Tibial artery (tissue), 4 donors: ENCODE measurements around the gene CATSPER3.

Experiments
- DNase-seq, 2 donors: peaks; one replicate each; pipeline ENCODE4 v3.0.0-alpha.2; 2019
- H3K27ac ChIP-seq, 2 donors: fragments of 200-600 bp; sonication (generic) in 1 of 2; 1 replicate in 1 of 2; 2 replicates in 1 of 2; pipeline ENCODE4 v1.5.1; 2018 to 2019; ENCODE audit warnings: mild to moderate bottlenecking in 1 of 2
- H3K27me3 ChIP-seq, 2 donors: fragments of 200-600 bp; sonication (generic) in 1 of 2; one replicate each; pipeline versions ENCODE4 v1.5.1 to v1.6.0; 2016 to 2019
- H3K36me3 ChIP-seq, 3 donors: fragments of 200-600 bp; sonication (generic) in 2 of 3; one replicate each; pipeline ENCODE4 v1.5.1; 2016 to 2019; ENCODE audit warnings: mild to moderate bottlenecking in 2 of 3
- H3K4me1 ChIP-seq, 4 donors: fragments of 200-600 bp; sonication (generic) in 2 of 4; 1 replicate in 3 of 4; 2 replicates in 1 of 4; pipeline ENCODE4 v1.5.1; 2016 to 2019
- H3K4me3 ChIP-seq, 2 donors: fragments of 200-600 bp; sonication (generic) in 1 of 2; 1 replicate in 1 of 2; 2 replicates in 1 of 2; pipeline ENCODE4 v1.5.1; 2018 to 2019; ENCODE audit warnings: mild to moderate bottlenecking in 2 of 2
- H3K9me3 ChIP-seq, 3 donors: fragments of 200-600 bp; sonication (generic) in 1 of 3; one replicate each; pipeline ENCODE4 v1.5.1; 2016 to 2019
- intact Hi-C: fragments of 100-400 bp; cut with DNase I; formaldehyde crosslinking; loops from one replicate; pipeline ENCODE4 v1.15.0; 2023; ENCODE audit warnings: low total_unique reads
- TF ChIP-seq, protein P1 (sequence below), 2 experiments: fragments of 200-600 bp in 1 of 2; fragments of 450-650 bp in 1 of 2; IDR thresholded peaks; one replicate each; pipeline ENCODE4 v1.5.1; 2017 to 2019; ENCODE audit warnings: antibody characterized with exemption in 2 of 2, mild to moderate bottlenecking in 1 of 2, moderate library complexity in 1 of 2

CATSPER3 gene

DNA sequence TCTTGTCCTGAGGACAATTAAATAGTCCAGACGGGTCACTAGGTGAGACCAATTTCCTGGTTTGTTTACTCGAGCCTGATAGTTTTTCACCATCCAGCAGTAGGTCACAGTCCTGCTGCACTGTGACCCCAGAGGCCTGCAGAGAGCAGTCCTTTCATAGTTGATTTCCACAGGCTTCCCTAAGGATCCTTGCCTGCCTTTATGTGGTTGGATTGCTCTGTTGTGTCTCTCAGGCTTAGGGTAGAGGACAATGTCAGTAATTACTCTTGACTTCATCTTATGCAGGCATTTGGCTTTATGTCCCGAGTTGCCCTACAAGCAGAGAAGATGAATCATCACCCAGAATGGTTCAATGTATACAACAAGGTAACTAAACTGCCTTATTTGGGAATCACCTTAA lies 9.0 kb upstream of the CATSPER3 start:
- no peak overlapping the region for H3K4me3 ChIP-seq
- peaks cover 8 to 18% (median 11%) of the 10 kb centered on the region in 3 donors for H3K36me3 ChIP-seq
- TF ChIP-seq, protein P1, sequence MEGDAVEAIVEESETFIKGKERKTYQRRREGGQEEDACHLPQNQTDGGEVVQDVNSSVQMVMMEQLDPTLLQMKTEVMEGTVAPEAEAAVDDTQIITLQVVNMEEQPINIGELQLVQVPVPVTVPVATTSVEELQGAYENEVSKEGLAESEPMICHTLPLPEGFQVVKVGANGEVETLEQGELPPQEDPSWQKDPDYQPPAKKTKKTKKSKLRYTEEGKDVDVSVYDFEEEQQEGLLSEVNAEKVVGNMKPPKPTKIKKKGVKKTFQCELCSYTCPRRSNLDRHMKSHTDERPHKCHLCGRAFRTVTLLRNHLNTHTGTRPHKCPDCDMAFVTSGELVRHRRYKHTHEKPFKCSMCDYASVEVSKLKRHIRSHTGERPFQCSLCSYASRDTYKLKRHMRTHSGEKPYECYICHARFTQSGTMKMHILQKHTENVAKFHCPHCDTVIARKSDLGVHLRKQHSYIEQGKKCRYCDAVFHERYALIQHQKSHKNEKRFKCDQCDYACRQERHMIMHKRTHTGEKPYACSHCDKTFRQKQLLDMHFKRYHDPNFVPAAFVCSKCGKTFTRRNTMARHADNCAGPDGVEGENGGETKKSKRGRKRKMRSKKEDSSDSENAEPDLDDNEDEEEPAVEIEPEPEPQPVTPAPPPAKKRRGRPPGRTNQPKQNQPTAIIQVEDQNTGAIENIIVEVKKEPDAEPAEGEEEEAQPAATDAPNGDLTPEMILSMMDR (IDR thresholded peaks at IDR 0.05) = no peak
- H3K27ac ChIP-seq = no peak overlapping the region
- H3K4me1 ChIP-seq = no peaks in the 10 kb centered on the region
- H3K9me3 ChIP-seq = no peaks in the 10 kb centered on the region
- no peaks in the 10 kb centered on the region for H3K27me3 ChIP-seq
- intact Hi-C loops = no loop called here
- no peak for DNase-seq

DNA sequence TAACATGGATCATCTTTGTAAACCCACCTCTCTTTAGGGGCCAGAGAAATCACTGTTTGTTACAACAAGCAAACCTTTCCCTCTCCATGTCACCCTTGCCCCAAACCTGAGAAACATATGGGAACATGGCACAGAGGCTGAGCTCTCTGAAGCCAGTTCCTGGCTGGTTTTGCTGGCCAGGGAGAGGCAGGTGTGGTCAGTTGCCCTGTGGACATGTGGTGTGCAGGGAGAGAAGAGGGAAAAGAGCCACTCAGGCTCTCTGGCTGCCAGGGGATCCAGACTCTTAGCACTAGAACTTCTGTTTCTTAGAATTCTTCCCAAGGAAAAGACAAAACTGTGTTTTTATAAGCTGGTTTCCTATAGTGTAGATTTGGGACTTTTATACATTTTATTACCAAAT lies 4.6 kb upstream of the CATSPER3 start:
- H3K36me3 ChIP-seq = peaks cover 8 to 36% (median 11%) of the 10 kb centered on the region in 3 donors
- intact Hi-C loops = no loop called here
- DNase-seq = no peak
- TF ChIP-seq, protein P1 (IDR thresholded peaks at IDR 0.05) = no peak
- no peaks in the 10 kb centered on the region for H3K4me1 ChIP-seq
- H3K27me3 ChIP-seq = no peaks in the 10 kb centered on the region
- no peak overlapping the region for H3K27ac ChIP-seq
- H3K4me3 ChIP-seq = no peak overlapping the region
- no peaks in the 10 kb centered on the region for H3K9me3 ChIP-seq

DNA sequence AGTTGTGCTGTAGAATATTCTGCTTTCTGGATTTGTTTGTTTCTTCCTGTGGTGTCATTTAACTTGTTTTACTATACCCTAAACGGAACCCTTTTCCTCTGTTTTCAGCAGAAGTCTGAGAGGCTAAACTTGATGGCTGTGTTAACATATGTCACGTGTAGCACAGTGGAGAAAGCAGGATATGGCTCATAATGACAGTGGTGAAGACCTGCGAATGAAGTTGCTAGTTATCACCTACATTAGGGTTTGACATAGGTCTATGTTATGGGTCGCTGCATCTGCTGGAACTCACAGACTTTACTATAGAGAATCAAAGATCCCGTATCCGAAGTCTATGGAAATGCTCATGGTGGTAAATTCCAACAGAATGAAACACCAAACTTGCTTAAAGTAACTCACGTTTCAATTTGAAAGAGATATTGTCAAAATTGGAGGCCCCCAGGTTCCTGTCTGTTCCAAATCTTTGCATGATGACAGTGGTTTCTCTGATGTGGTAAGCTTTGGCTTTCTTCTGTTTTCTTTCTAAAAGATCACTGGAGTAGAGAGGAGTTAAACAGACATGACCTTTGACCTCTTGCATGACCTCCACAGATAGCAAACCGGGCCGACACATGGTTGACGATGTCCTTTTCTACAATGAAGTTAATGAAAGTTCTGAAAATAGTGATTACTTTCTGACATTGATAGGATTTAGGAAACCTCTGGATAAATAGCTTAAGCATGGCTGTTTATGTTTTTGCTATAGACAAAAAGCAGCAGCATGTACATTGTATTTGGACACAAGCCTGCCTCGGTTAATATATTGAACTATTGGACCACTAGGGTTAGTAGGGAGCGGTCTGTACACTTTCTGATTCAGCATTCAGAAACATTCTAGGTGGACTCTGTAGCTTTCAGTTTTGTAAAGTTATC lies 3.1 kb upstream of the CATSPER3 start:
- DNase-seq = no peak
- Histone ChIP-seq H3K36me3 (peaks cover 8 to 36% (median 11%) of the 10 kb centered on the region in 3 donors), H3K27me3 (no peaks in the 10 kb centered on the region), H3K9me3 (no peaks in the 10 kb centered on the region), H3K27ac (no peak overlapping the region), H3K4me3 (no peak overlapping the region), H3K4me1 (no peaks in the 10 kb centered on the region)
- intact Hi-C loops = no loop called here
- TF ChIP-seq, protein P1 (IDR thresholded peaks at IDR 0.05) = no peak

DNA sequence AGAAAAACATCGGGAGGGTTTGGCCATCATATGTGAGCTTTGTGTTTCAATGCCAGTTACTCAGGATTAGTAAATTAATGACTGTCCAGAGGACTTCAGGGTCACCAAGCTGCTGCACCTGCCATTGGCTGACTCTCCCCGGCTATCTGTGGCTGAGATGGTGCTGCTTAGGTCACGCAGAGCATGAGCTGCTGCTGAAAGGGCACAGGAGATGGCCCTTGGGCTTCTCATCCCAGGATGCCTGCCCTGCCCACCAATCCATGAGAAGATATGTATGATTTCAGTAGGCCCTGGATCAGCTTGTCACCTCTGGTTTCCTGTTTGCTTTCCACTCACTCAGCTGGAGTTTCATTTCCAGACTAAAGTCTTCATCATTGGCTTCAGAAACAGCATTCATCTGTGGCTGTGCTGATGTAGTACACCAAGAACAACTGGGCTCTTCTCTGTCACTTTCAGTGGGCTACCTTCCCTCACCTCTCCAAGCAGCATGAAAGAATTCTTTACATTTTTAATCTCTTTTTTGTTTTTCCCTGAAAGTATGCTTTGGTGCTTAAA lies 2.4 kb upstream of the CATSPER3 start:
- no peaks in the 10 kb centered on the region for H3K27me3 ChIP-seq
- TF ChIP-seq, protein P1 (IDR thresholded peaks at IDR 0.05) = no peak
- H3K36me3 ChIP-seq = peaks cover 8 to 35% (median 11%) of the 10 kb centered on the region in 3 donors
- H3K9me3 ChIP-seq = no peaks in the 10 kb centered on the region
- no peak overlapping the region for H3K4me3 ChIP-seq
- no peak for DNase-seq
- no peaks in the 10 kb centered on the region for H3K4me1 ChIP-seq
- intact Hi-C loops = no loop called here
- H3K27ac ChIP-seq = no peak overlapping the region

DNA sequence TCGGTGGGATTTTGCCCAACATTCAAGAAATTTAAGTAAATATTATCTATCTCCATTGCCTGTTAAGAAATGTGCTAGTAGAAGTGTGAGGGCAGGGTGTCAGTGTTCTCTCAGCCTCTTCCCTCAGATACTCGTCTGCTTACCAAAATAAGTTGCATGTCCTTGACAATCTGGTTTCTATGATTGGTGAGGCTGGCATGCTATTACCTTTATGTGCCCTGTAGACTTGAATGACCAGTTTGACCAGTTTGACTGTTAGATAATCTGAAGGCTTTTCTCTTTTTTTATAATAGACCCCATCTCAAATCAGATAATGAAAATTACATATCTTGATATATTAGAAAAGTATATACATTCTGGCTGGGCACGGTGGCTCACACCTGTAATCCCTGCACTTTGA lies 348 bp downstream of the CATSPER3 start:
- intact Hi-C loops = no loop called here
- DNase-seq = no peak

More for the DNA sequence above, 348 bp downstream of the CATSPER3 start:
- H3K27me3 ChIP-seq = no peaks in the 10 kb centered on the region
- H3K27ac ChIP-seq = no peak overlapping the region
- no peak overlapping the region for H3K4me3 ChIP-seq
- no peaks in the 10 kb centered on the region for H3K4me1 ChIP-seq
- peaks cover 0 to 18% (median 0%) of the 10 kb centered on the region in 3 donors for H3K36me3 ChIP-seq
- H3K9me3 ChIP-seq = no peaks in the 10 kb centered on the region
- TF ChIP-seq, protein P1 (IDR thresholded peaks at IDR 0.05) = no peak
